ENCODE data around the gene CLDN15. TPM values are rescaled to one million over a fixed set of nuclear protein-coding genes. Genes with fewer than 3 reads are reported as not detected.
"Not testable (repeated sequence)": the region's sequence is repeated elsewhere in the genome, so short reads cannot be mapped to it uniquely, and the experiment has no call there.

CLDN15 gene, protein sequence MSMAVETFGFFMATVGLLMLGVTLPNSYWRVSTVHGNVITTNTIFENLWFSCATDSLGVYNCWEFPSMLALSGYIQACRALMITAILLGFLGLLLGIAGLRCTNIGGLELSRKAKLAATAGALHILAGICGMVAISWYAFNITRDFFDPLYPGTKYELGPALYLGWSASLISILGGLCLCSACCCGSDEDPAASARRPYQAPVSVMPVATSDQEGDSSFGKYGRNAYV
- total RNA-seq, result 2.3 and 6.5 TPM in 2 replicates

DNA sequence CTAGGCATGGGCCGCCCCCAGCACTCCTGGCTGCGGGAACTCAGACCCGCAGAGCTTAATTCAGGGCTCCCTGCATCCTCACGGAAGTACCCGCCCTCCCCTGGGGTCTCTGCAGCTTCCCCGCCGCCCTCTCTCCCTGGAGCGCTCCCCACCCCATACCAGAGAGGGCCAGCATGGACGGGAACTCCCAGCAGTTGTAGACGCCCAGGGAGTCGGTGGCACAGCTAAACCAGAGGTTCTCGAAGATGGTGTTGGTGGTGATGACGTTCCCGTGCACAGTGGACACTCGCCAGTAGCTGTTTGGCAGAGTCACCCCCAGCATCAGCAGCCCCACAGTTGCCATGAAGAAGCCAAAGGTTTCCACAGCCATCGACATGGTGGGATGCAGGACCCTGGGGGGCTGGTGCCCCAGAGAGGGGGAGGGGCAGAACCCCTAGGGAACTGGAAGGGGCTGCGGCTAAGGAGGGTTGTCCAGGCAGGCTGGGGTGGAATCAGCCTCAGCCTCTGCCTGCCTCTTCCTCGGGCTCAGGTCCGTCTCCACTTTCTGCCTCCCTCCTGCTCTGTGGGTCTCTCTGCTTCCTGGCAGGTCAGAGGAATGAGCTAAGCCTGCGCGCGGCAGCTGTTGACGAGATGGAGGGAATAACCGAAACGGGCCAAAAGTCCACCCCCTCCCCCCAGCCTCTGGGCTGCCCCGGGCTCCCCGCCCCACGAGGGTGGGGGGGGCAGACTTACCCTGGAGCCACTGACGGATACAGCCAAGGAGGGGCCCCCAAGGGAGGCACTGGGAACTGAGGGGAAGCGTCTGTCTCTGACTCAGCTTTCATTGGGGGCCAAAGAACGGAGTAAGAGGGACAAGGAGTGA is at the start of gene CLDN15:
Gene CLDN15 (minus strand): TSS at position 597 of the 862 bp plus-strand sequence. CDS start 221 bp downstream, at position 376.
- DNase-seq, result peak; percentile 49

DNA sequence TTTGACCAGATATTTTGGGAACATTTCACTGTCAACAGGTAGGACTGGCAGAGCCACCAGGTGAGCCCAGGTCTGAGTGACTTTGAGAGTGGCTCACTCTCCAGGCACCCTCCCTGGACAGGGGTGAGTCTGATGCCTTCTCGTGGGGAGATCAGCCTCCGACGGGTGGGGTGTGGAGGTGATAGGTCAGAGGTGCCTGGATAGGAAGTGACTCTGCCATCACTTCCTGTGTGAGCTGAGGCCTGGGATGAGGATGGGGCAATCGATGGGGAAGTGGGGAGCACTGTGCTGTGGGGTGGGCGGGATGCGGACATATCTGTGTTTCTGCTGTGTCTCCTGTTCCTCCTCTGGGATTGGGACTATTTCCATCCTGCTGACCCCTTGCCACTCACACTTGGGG is 49.4 kb upstream of the CLDN15 start:
- DNase-seq, result no peak

DNA sequence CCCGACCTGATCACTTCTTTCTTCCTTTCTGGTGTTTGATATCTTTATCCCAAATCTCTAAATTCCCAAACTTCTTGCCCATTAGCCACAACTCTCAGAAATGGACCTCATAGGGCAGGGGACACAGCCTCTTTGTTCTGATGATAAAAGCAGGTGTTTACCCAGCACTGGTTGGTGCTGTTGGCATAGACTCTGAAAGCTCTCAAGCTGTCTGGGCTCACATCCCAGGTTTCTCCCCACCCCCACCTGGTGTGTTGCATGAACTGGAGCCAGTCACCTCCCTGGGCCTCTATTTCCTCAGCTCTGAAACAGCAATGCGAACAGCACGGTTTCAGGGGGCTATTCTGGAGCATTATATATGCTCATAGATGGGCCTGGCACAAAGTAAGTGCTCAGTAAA is 48.3 kb upstream of the CLDN15 start:
- not testable (repeated sequence) for DNase-seq

DNA sequence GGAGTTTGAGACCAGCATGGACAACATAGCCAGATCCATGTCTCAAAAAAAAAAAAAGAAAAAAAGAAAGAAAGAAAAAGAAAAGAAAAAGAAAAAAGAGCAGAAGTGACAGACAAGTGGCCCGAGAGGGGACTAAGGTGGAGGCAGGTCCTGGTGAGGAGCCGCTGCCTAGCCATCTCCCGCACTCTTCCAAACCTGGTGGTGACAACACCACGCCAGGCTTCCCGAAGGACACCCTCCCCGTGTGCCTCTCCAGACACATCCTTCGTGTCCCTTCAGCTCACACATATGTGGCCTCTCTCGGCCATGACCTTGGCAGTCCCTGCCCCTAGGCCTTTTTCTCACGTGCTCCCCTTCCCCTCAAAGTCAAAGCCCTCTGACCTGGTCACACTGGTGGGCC is 47.6 kb upstream of the CLDN15 start:
- DNase-seq, result no peak

DNA sequence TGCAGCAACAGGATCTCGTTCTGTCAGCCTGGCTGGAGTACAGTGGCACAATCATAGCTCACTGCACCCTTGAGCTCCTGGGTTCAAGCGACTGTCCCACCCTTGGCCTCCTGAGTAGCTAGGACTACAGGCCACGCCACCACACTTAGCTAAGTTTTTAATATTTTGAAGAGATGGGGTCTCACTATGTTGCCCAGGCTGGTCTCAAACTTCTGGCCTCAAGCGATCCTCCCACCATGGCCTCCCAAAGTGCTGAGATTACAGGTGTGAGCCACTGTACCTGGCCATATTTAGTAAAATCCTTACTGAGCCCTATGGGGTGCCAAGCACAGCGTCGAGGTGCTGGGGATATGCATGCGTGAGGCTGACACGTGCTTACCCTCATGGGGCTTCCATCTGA is 43.3 kb upstream of the CLDN15 start:
- DNase-seq, result not testable (repeated sequence)

DNA sequence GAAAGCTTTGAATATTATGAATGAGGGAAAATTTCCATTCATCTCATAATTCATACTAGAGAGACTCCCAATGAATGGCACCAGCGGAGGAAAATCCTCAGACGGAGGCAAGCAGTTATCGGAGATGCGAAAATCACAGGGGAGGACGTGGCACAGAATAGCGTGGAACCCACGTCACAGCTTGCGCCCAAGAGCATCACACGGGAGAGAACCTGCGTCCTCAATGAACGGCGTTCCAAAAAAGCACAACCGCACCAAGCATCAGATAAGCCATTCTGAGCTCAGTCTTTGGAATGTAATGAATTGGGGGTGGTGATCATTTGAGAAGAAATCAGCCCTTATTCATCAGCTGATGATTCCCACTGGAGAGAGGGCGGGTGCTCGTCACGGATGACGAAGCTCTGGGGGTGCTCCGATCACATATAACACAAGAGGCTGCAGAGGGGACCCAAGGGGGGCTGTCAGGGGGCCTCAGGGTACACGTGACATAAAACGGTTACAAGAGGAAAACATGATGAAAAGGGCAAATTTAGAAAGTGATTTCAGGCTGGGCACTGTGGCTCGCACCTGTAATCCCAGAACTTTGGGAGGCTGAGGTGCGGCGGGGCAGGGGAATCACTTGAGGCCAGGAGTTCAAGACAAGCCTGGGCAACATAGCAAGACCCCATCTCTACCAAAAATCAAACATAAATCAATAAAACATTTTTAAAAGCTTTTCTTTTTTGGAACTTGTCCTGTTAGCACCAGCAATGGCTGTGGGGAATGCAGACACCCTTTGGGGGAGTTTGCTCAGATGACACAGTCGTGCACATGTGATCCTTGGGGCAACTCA is 41.1 kb upstream of the CLDN15 start:
- no peak for DNase-seq

DNA sequence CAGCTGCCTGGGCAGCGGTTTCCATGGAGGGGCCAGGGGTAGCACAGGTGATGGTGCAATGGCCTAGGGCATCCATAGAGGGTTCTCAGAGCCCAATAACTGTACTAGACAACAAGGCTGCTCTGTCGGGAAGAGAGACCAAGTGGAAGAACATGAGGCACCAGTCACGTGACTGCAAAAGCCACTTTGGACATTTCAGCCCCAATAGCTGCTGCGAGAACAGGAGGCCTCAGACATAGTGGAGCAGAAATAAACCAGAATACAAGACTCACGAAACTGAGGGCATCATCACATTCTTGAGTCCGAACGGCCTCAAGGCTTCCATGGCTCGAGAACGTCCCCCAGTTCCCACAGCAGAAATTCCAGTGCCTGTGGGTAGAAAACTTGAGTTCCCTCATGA is 39.6 kb upstream of the CLDN15 start:
- no peak for DNase-seq

DNA sequence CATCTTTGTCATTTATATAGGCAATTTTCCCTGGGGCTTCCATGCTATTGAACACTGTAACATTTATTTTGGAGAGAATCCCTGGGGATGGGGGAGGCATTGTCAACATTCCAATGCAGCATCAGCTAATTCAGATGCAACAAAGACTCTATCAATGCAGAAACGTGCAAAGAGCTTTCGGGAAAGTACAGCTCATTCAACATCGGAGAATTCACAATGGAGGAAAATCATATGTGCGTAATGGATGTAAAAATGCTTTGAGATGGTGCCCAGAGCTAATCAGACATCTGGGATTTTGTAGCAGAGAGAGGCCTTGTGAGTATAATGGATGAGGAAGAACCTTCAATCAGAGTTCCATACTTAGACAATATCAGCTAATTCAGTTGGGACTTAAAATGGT is 35.6 kb upstream of the CLDN15 start:
- no peak for DNase-seq

DNA sequence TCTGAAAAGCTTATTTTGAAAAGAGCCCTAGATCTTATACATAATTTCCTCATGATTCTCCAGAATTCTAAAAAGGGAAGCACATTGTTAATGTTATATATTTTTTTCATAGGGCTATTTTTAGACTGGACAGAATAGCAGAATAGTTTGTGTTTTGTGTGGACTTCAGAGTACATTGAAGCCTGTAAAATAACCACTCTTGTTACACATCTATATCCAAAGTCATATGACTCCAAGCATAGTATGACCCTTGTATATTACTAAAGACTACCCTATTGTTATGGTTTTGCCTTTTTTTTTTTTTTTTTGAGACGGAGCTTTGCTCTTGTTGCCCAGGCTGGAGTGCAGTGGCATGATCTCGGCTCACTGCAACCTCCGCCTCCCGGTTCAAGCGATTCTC is 33.4 kb upstream of the CLDN15 start:
- no peak for DNase-seq

DNA sequence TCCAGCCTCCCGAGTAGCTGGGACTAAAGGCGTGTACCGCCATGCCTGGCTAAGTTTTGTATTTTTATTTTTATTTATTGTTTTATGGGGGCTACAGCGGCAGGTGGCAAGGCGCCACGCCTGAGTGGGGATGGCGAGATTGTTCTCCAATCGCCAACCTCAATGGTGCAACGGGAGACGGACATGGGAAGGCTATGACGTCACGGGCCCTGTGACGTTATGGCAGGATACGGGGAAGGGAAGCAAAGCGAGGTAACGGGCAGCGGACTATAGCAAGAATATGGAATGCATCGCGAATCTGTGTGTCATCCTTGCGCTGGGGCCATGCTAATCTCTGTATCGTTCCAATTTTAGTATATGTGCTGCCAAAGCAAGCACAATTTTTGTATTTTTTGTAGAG is 32.1 kb upstream of the CLDN15 start:
- no peak for DNase-seq

DNA sequence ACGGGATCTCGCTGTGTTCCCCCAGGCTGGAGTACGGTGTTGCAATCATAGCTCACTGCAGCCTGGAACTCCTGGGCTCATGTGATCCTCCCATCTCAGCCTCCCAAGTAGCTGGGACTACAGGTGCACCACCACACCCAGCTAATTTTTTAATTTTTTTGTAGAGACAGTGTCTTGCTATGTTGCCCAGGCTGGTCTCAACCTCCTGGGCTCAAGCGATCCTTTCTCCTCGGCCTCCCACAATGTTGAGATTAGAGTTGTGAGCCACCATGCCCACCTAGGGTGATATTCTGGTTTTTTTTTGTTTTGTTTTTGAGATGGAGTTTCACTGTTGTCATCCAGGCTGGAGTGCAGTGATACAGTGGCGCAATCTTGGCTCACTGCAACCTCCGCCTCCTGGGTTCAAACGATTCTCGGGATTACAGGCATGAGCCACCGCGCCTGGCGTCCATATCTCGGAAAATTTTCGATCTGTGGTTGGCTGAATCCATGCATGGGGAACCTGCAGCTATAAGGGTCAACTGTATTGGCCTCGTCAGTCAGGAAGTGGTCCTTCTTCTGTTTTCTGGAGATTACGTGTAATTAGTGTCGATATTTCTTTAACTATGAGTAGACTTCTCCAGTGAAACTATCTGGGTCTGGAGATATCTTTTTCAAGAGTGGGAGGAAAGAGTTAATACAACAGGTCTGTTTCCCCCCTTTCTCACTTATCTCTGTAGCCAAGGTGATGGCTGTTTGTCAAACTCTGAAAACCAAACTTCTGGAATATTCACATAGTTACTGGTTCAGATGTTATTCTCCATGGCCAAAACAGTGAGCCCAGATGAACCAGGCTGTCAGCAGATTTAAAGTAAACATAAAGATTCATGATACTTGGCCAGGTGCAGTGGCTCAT is 28.3 kb upstream of the CLDN15 start:
- no peak for DNase-seq

DNA sequence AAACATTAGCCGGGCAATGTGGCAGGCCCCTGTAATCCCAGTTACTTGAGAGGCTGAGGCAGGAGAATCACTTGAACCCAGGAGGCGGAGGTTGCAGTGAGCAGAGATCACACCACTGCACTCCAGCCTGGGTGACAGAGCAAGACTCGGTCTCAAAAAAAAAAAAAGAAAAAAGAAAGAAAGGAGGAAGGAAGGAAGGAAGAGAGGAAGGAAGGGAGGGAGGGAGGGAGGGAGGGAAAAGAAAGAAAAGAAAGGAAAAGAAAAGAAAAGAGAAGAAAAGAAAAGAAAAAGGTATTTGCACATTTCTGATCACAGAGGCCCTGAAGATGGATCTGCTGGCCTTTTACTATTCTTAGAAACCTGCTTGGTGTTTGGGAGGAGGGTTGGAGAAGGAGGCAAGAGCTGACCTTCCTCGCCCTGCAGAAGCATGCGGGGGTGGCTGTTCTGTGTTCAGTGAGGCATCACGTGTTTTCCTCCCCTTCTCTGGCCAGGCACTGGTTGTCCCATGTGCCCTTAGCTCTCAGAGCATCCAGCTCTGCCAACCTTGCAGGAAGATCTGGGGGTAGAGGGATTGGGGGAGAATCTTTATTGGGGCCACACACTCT is 26.6 kb upstream of the CLDN15 start:
- peak; percentile 30 for DNase-seq

DNA sequence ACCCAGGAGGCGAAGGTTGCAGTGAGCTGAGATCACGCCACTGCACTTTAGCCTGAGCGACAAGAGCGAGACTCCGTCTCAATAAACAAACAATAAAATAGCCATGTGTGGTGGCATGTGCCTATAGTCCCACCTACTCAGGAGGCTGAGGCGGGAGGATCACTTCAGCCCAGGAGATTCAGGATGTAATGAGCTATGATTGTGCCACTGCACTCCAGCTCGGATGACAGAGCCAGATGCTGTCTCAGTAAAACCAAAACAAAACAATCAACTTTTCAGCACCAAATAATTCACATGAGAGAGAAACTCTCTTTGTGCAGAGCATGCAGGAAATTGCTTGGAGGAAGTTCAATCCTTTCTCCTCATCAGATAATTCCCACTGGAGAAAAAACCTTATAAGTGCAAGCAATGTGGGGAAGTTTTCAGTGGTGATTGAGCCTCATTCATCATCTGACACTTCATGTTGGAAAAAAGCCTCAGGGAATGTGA is 20.7 kb upstream of the CLDN15 start:
- no peak for DNase-seq

DNA sequence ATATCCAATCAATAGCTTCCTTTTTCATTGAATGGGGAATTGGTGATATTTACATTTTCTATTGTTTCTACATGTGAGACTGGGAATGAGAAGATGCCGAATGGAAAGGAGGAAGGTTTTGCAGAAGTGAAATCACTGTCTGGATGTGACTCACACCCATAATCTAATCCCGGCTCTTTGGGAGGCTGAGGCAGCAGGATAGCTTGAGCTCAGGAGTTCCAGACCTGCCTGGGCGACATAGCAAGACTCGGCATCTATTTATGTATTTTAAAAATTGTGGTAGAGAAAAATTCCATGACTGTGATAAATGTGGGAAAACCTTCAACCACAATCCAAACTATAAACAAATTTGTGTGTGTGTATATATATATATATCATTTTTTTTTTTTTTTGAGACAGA is 18.2 kb upstream of the CLDN15 start:
- no peak for DNase-seq

DNA sequence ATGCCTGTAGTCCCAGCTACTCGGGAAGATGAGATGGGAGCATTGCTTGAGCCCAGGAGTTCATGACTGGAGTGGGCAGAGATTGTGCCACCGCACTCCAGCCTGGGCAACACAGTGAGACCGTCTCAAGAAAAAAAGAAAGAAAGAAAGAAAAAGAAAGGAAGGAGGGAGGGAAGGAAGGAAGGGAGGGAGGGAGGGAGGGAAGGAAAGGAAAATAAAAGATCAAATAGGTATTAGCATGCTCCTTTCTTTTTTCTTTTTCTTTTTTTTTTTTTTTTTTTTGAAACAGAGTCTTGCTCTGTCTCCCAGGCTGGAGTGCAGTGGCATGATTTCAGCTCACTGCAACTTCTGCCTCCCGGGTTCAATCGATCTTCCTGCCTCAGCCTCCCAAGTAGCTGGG is 15.6 kb upstream of the CLDN15 start:
- not testable (repeated sequence) for DNase-seq

DNA sequence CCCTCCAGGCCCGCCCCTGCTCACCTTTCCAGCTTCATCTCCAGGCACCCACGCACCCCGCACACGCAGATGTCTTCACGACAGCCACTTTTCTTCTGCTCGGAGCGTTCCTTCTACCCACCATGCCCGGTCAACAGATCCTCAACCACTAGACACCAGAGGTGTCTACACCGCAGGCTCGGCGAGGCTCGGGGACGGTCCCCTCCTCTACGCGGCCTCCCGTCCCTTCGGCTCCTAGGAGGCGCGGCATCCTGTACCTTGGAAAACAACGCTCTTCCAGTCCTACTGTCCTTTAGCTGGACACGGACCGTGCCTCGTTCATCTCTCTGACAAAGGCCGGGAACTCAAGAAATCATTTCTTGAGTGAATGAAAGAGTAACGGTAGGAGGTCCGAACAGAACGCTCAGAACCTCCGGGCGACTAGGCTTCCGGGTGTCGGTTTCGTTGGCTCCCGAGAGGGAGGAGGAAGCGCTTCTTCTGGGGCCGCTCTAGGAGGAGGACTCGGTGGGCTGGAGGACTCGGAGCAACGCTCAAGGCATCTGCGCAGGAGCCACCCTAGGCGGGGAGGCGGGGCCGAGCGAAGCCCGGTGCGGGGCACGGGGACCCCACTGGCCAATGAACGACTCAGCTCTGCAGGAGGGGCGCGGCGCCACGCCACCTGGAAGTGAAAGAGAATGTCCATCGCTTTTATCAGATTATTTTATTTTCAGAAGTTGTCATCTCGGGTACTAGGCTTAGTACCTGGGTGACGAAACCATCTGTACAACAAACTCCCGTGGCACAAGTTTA is 14.5 kb upstream of the CLDN15 start:
- DNase-seq, result peak; percentile 99

DNA sequence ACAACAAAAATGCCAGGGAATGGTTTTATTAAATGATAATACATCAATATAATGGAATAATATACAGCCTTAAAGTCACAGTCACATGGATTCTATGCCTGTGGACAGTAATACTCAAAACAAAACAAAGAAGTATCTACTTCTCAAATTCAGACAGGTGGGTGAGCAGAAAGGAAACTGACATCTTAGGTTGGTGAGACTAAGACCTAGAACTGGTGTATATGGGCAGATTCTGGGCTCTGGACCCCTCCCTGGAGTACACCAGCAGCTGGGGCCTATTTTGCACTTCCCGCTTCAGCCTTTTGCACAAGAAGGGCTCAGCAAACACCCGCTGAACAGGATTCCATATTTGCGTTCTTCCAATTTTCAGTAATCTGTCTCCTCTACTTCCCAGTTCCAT is 12.7 kb upstream of the CLDN15 start:
- DNase-seq, result no peak

DNA sequence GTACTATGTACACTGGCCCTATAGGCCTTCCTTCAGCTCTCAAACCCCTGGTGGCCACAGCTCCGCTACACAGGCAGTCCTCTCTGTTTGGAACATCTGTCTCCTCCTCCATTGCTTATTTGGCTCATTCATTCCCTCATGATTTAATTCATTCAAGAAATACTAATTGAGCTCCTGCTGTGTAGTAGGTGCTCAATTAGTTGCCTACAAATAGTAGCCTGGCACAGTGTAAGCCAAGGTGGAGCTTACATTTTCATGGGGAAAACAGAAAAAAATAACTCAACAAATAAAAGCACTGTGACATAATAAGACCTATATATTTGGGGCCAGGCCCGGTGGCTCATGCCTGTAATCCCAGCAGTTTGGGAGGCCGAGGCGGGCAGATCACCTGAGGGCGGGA is 10.7 kb upstream of the CLDN15 start:
- DNase-seq, result no peak

DNA sequence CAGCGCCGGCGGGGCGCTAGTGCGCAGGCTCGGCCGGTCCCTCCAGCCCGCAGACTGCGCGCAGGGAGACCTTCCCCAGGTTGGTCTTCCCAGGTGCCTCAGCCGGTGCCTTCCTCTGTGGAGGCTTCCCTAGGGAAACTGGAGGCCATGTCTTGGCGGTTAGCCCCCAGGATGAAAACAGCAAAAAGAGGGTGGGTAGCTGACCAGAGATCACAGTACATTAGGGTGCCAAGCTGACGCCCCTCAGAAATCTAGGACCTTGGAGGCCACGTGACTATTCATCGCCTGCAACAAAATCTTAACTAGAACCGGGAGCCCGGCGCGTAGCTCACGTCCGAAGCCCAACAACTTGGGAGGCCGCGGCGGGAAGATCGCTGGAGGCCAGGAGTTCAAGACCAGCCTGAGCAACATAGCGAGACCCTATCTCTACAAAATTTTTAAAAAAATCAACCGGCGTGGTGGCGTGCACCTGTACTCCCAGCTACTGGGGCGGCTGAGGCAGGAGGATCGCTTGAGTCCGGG is 7.6 kb upstream of the CLDN15 start:
- no peak for DNase-seq

DNA sequence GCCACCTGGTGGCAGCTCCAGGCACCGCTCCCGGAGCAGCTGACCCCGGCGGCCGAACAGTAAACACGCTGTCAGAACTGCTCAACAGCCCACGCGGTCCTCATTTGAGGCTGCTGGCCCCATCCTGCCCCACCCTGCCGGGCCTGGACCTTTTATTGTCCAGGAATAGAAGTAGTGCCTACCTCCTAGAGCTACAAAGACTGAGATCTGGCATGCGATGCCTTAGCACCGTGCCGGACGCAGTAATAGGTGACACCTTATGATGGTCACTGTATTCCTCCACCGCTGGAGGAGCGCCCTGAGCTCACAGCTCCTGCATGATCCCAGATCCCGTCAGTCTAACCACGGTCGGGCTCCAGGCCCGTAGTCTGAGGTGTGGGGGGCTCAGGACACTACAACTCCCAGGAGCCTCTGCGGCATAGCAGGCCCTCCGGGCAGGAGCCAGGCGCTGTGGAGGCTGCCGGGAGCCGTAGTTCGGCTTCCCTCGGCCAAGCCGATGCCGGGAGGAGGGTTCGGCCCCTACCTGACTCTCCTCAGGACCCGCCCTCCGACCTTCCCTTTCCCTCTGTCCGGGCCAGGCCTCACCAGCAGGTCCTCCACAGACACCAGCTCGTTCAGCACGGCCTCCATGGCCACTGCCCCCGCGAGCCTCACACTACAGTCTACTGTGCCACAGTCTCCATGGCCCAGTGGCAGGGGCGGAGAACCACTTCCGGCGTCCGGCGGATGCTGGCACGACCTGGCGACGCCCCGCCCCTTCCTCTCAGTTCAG is 7.0 kb upstream of the CLDN15 start, which contains the start of gene FIS1:
Gene FIS1 (minus strand): TSS at position 707 of the 772 bp plus-strand sequence. CDS start 77 bp downstream, at position 630.
- DNase-seq, result peak; percentile 92
